IPS-11a (cell line): ENCODE measurements around the gene GPC5.

ENCODE experiments used
- H3K4me3 ChIP-seq: one replicate; pipeline ENCODE4 v1.5.1; 2013; ENCODE audit warnings: low read depth, low read length, control low read depth

The GPC5 gene

GRCh38 chr13:91950803-91951202, 552.4 kb downstream of the GPC5 start:
- no peak overlapping the region for H3K4me3 ChIP-seq

GRCh38 chr13:91955546-91956355, 557.3 kb downstream of the GPC5 start:
- H3K4me3 ChIP-seq = no peak overlapping the region

- H3K4me3 ChIP-seq = no peak overlapping the region
Observed at GRCh38 chr13:91960947-91961346, 562.5 kb downstream of the GPC5 start.

GRCh38 chr13:91962946-91963345, 564.5 kb downstream of the GPC5 start:
- H3K4me3 ChIP-seq = no peak overlapping the region

GRCh38 chr13:91965511-91965910, 567.1 kb downstream of the GPC5 start:
- no peak overlapping the region for H3K4me3 ChIP-seq

GRCh38 chr13:91978571-91978970, 580.1 kb downstream of the GPC5 start:
- H3K4me3 ChIP-seq = no peak overlapping the region

DNA sequence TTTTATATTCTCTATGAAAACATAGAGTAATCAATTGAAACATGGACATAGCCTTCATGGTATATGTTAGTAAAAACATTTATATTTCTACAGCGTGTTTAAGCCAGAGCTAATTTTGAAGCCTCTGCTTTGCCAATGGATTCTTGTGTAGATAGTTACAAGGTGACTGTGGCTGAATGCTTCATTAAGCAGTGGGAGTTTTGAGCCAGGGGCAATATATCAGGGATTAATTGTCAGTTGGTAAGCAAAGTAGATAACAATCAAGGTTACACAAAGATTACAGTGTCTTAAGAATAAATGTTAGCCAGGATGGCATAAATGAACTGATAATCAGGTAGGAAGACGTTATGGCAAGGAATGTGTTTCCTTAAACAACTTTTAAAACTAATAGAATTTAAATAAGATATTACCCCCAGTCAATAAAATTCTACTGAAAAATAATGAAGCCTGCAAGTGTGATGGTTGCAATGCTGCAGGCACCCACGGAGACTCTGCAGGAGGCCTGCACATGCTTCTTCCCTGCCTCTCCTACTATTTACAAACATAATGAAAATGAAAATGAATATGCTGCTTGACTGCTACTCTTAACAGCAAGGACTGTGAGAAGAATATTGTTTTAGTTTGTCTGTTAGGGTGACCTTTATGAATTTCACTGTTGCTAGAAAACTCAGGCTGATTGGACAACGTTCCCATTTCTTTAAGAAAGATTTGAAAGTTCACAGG, 588.5 kb downstream of the GPC5 start:
- no peak overlapping the region for H3K4me3 ChIP-seq

- no peak overlapping the region for H3K4me3 ChIP-seq
Observed at GRCh38 chr13:91988331-91988730, 589.9 kb downstream of the GPC5 start.

DNA sequence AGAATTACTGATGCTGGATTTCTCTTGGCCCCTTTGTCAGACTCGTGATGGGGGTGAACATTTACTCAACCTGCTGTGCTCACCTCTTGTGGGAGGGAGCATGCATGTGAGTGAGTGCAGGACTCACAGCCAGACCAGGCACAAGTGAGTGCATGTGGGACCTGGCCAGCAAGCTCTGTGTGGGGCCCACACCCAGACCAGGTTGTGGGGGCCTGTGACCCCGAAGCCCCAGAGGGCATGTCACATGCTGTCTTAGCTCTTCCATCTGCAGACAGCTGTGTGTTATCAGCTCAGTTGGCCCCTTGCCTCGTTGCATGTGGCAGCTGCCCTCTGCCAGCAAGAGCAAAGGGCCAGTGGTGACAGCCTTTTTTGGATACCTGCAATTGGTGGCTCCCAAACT, 614.4 kb downstream of the GPC5 start:
- no peak overlapping the region for H3K4me3 ChIP-seq

GRCh38 chr13:92017737-92018136, 619.3 kb downstream of the GPC5 start:
- no peak overlapping the region for H3K4me3 ChIP-seq

DNA sequence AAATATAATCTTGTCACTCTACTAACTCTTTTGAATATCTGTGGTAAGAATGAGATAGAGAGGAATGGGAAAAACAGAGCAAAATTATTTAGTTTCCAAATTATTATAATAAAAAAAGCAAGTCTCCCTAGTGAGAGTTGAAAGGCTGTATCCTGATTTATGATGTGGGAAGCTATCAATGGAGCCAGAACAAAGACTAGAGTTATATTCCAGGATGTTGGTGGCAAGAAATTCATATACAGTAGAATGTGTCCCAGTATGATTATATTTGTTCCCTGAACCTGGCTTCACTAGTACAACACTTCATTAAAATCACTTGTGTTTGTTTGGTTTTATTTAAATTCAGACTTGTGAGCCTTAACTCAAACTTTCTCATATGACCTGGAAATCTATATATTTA, 630.3 kb downstream of the GPC5 start:
- no peak overlapping the region for H3K4me3 ChIP-seq

- H3K4me3 ChIP-seq = no peak overlapping the region
Observed at GRCh38 chr13:92029641-92030040, 631.2 kb downstream of the GPC5 start.

DNA sequence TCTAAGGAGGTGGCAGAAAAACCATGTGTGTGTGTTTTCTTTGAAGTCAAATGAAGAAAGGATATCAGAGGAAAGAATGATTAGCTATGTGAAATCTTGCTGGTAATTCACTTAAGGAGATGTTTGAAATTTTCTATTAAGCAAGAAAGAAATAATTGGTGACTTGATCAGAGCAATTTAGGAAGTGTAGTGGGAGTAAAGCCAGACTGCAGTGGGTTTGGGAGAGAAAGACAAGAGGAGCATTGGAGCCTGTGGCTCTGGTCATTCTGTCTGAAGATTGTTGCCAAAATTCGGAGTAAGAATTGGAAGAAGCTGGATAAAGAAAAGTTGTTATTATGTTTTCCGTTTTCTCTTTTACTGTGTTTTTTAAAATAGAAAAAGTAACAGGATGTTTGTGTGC, 640.5 kb downstream of the GPC5 start:
- no peak overlapping the region for H3K4me3 ChIP-seq

DNA sequence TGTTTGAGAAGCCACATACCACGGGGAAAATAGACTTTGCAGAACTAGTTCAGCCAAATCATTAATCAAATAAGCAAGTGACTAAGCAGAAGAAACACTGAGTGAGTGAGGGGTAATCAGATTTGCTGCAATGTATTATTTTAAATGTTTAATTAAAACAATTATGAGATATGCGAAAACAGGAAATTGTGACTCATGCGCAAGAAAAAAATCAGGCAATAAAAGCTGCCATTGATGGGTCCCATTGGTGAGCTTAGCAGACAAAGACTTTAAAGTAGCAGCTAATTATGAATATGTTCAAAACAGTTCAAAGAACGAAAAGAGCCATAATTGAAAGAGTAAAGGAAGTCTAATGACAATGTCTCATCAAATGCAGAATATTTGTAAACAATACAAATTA, 644.1 kb downstream of the GPC5 start:
- no peak overlapping the region for H3K4me3 ChIP-seq

DNA sequence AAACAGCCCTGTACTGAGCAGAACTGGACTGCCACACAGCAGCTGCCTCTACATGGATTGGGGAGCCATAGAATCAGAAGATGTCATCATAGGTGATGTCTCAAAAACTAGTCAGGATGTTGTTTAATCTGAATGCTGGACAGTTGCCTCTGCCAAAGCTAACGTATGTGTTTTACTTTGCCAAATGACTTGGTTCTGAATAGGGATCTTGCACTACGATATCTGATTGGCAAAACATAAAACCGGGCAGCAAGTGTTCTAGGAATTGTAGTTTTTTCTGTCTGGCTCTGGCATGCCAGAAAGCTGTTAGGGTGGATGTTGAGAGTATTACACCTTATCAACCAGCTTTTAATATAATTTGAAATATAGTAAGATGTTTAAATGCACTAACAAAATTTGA, 645.9 kb downstream of the GPC5 start:
- no peak overlapping the region for H3K4me3 ChIP-seq

DNA sequence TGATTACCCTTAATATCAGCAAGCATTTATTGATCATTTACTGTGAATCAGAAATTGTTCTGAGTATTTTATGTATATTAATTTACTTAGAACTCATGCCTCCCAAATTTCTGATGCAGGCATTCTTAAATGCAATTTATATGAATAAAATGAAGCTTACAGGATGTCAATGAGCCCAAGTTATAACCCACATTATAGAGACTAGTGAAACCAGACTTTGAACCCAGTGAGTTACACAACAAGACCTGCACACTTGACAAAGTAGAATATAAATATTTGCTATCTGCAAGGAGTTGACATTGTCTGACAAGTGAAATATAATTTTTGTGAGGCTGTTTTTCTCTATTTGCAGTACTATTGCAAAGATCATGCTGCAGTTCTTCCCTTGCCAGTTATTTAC, 656.0 kb downstream of the GPC5 start:
- no peak overlapping the region for H3K4me3 ChIP-seq

DNA sequence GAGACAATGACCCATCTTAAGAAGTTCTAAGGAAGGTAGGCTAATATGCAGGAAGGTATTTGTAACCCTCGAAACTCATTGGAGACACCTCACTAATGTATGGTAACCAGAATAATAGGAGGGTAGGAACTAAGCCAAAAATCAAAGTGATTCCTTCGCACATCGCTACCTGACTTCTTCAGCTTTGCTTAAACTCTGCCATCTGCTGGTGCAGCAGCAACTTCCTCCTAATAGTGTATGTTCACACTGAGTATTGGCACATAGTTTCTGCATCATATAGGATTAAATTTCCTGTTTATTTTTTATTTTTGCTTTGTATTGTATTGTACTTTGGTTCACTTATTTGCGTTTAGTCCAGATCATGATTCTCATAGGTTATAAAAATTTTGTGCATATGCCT, 676.2 kb downstream of the GPC5 start:
- H3K4me3 ChIP-seq = no peak overlapping the region

- H3K4me3 ChIP-seq = no peak overlapping the region
Observed at GRCh38 chr13:92097337-92097903, 699.0 kb downstream of the GPC5 start.

DNA sequence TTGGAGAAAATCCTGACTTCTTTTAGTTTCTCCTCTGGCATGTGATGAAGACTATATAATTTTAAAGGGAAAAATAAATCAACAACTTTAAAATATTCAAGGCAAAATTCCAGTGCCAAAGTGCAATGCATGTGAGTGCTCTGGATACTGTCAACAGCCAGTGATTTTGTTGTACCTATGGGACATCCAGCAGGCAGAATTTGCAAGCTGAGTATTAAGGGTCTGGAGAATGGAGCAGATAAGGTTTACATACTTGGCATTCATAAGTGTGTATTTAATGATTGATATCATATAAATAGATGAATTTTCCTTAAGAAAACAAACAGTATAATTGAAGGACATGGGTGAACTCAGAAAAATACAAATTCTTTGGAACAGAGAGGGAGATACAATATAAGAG, 703.4 kb downstream of the GPC5 start:
- H3K4me3 ChIP-seq = no peak overlapping the region

GRCh38 chr13:92103689-92104153, 705.3 kb downstream of the GPC5 start:
- no peak overlapping the region for H3K4me3 ChIP-seq

GRCh38 chr13:92122186-92122853, 723.9 kb downstream of the GPC5 start:
- H3K4me3 ChIP-seq = no peak overlapping the region
